Esophagus muscularis mucosa (tissue), 4 donors: ENCODE data around the gene ACKR2.

Experiments used
- CTCF ChIP-seq, 3 experiments: fragments of 200-600 bp in 2 of 3; fragments of 450-650 bp in 1 of 3; sonication (generic) in 2 of 3; IDR thresholded peaks; one replicate each; pipeline ENCODE4 v1.5.1; 2017 to 2019; ENCODE audit warnings: antibody characterized with exemption in 3 of 3, mild to moderate bottlenecking in 2 of 3, moderate library complexity in 1 of 3
- EP300 ChIP-seq: sonication (generic); formaldehyde crosslinking; IDR thresholded peaks from one replicate; pipeline ENCODE4 v1.6.1; 2017; ENCODE audit warnings: antibody characterized with exemption
- POLR2AphosphoS5 ChIP-seq, 2 donors: sonication (generic); formaldehyde crosslinking; IDR thresholded peaks; one replicate each; pipeline ENCODE4 v1.6.1; 2017; ENCODE audit warnings: antibody characterized with exemption in 2 of 2

- TF ChIP-seq CTCF (IDR thresholded peaks at IDR 0.05), result no peak
- TF ChIP-seq POLR2AphosphoS5 (IDR thresholded peaks at IDR 0.05), result peak in 1 of 2 donors; percentile 5
- peak; percentile 33 for TF ChIP-seq EP300
These were observed 38.5 kb downstream of the ACKR2 start for GRCh38 chr3:42847731-42848130.
